ENCODE data around the gene ZGRF1. TPM values are rescaled to one million over a fixed set of nuclear protein-coding genes. Genes with fewer than 3 reads are reported as not detected.
"Not testable (repeated sequence)": the region's sequence is repeated elsewhere in the genome, so short reads cannot be mapped to it uniquely, and the experiment has no call there.

The ZGRF1 gene
- total RNA-seq, 1 donor from 2014 or later = 20.0 TPM

DNA sequence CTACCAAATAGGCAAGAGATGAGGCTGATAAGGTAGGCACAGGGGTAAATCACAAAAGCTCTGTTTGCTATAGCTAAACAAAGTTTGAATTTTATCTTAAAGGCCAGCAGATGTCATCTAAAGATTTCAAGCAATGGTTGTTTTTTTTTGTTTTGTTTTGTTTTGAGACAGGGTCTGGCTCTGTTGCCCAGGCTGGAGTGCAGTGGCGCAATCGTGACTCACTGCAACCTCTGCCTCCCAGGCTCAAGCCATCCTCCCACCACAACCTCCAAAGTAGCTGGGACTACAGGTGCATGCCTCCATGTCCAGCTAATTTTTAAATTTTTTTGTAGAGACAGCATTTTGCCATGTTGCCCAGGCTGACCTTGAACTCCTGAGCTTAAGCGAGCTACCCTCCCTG lies 77.7 kb downstream of the ZGRF1 start:
- H3K36me3 Mint-ChIP-seq (ENCODE audit: insufficient read depth) = no peaks in the 10 kb centered on the region
- no peak overlapping the region for H3K27ac Mint-ChIP-seq
- no peaks in the 10 kb centered on the region for H3K9me3 Mint-ChIP-seq (ENCODE audit: low read depth)
- no peaks in the 10 kb centered on the region for H3K4me1 Mint-ChIP-seq (ENCODE audit: low read depth)
- TF ChIP-seq, protein P1, sequence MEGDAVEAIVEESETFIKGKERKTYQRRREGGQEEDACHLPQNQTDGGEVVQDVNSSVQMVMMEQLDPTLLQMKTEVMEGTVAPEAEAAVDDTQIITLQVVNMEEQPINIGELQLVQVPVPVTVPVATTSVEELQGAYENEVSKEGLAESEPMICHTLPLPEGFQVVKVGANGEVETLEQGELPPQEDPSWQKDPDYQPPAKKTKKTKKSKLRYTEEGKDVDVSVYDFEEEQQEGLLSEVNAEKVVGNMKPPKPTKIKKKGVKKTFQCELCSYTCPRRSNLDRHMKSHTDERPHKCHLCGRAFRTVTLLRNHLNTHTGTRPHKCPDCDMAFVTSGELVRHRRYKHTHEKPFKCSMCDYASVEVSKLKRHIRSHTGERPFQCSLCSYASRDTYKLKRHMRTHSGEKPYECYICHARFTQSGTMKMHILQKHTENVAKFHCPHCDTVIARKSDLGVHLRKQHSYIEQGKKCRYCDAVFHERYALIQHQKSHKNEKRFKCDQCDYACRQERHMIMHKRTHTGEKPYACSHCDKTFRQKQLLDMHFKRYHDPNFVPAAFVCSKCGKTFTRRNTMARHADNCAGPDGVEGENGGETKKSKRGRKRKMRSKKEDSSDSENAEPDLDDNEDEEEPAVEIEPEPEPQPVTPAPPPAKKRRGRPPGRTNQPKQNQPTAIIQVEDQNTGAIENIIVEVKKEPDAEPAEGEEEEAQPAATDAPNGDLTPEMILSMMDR (IDR thresholded peaks at IDR 0.05; ENCODE audit: unreplicated experiment) = no peak
- no peak overlapping the region for H3K4me3 Mint-ChIP-seq (ENCODE audit: low read depth)
- H3K27me3 Mint-ChIP-seq = no peaks in the 10 kb centered on the region
- DNase-seq (ENCODE audit: low spot score, unreplicated experiment) = no peak

DNA sequence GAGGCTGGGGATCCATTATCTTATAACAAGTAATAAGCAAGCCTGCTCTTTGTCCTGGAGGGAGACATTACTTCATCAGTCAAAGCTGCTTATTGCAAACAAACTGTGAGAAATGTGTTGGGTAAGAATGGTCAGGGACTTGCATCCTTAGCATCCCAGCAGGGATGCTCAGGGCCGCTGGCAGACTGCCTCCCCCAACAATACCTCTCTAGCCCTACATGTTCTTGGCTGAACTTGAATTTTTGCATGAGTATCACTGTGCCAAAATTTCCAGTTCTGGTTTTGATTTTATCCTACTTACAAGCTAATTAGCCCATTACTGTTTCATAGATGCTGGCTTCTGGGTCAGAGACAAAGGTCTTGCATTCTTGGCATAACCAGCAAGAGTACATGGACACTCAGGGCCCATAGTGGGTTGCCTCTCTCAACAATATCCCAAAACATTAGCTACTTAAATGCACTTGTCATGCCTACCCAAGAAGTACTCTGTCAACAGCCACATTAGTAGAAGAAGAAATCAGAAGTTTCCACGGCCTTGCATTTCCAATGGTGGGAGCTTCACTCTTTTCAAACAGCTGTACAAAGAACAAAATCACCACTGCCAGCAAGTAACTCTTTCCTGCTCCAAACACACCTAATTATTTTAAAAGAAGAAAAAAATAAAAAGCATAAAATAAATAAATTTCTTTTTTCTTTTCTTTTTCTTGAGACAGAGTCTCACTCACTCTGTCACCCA lies 78.9 kb downstream of the ZGRF1 start:
- no peak overlapping the region for H3K27ac Mint-ChIP-seq
- no peaks in the 10 kb centered on the region for H3K36me3 Mint-ChIP-seq (ENCODE audit: insufficient read depth)
- no peaks in the 10 kb centered on the region for H3K27me3 Mint-ChIP-seq

DNA sequence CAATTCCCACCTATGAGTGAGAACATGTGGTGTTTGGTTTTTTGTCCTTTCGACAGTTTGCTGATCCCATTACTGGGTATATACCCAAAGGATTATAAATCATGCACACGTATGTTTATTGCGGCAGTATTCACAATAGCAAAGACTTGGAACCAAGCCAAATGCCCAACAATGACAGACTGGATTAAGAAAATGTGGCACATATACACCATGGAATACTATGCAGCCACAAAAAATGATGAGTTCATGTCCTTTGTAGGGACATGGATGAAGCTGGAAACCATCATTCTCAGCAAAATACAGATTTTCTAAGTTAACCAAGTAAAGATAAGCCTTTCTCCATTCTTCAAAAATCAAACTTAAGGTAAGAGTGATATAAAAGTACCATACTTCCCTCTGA lies 82.4 kb downstream of the ZGRF1 start:
- not testable (repeated sequence) for H3K4me3 Mint-ChIP-seq (ENCODE audit: low read depth); H3K9me3 Mint-ChIP-seq (ENCODE audit: low read depth); H3K27ac Mint-ChIP-seq; H3K27me3 Mint-ChIP-seq; H3K4me1 Mint-ChIP-seq (ENCODE audit: low read depth); H3K36me3 Mint-ChIP-seq (ENCODE audit: insufficient read depth); DNase-seq (ENCODE audit: low spot score, unreplicated experiment)

More for the DNA sequence above, 78.9 kb downstream of the ZGRF1 start:
- DNase-seq (ENCODE audit: low spot score, unreplicated experiment) = no peak
- H3K9me3 Mint-ChIP-seq (ENCODE audit: low read depth) = no peaks in the 10 kb centered on the region
- H3K4me1 Mint-ChIP-seq (ENCODE audit: low read depth) = no peaks in the 10 kb centered on the region
- TF ChIP-seq, protein P1 (IDR thresholded peaks at IDR 0.05; ENCODE audit: unreplicated experiment) = no peak
- no peak overlapping the region for H3K4me3 Mint-ChIP-seq (ENCODE audit: low read depth)

DNA sequence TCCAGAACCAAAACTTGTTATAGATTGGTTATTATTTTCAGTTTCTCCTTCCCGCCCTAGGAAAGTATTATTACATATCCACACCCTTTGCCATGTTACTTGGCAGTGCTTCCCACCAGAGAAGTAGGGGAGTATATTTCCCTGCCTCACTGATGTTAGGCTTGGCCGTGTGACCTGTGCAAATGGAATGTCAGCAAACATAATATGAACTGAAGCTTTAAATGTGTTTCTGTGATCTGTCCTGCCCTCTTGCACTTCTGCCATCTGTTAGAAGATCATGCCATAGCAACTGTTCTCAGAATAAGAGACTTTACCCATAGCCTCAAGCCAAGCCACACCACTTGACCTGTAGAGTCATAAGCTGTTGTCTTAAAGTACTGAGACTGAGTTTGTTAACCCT lies 84.0 kb downstream of the ZGRF1 start:
- no peaks in the 10 kb centered on the region for H3K9me3 Mint-ChIP-seq (ENCODE audit: low read depth)
- no peak overlapping the region for H3K4me3 Mint-ChIP-seq (ENCODE audit: low read depth)
- no peak for DNase-seq (ENCODE audit: low spot score, unreplicated experiment)
- no peaks in the 10 kb centered on the region for H3K27me3 Mint-ChIP-seq
- H3K36me3 Mint-ChIP-seq (ENCODE audit: insufficient read depth) = no peaks in the 10 kb centered on the region
- no peak overlapping the region for H3K27ac Mint-ChIP-seq
- H3K4me1 Mint-ChIP-seq (ENCODE audit: low read depth) = no peaks in the 10 kb centered on the region
- TF ChIP-seq, protein P1 (IDR thresholded peaks at IDR 0.05; ENCODE audit: unreplicated experiment) = no peak

DNA sequence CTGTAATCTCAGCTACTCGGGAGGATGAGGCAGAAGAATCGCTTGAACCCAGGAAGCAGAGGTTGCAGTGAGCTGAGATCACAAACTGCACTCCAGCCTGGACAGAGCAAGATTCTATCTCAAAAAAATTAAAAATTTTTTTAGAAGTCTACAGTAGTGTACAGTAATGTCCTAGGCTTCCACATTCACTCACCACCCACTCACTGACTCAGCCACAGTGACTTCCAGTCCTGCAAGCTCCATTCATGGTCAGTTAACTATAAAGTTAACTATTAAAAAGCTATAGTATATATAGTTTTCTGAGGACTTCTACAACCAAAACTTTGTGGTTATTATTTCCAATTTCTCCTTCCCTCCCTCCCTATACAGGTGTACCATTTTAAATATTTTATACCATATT lies 86.0 kb downstream of the ZGRF1 start:
- Mint-ChIP-seq H3K4me1 (ENCODE audit: low read depth) (no peaks in the 10 kb centered on the region), H3K36me3 (ENCODE audit: insufficient read depth) (no peaks in the 10 kb centered on the region), H3K9me3 (ENCODE audit: low read depth) (no peaks in the 10 kb centered on the region), H3K4me3 (ENCODE audit: low read depth) (no peak overlapping the region), H3K27me3 (no peaks in the 10 kb centered on the region), H3K27ac (no peak overlapping the region)
- DNase-seq (ENCODE audit: low spot score, unreplicated experiment) = no peak
- TF ChIP-seq, protein P1 (IDR thresholded peaks at IDR 0.05; ENCODE audit: unreplicated experiment) = no peak

DNA sequence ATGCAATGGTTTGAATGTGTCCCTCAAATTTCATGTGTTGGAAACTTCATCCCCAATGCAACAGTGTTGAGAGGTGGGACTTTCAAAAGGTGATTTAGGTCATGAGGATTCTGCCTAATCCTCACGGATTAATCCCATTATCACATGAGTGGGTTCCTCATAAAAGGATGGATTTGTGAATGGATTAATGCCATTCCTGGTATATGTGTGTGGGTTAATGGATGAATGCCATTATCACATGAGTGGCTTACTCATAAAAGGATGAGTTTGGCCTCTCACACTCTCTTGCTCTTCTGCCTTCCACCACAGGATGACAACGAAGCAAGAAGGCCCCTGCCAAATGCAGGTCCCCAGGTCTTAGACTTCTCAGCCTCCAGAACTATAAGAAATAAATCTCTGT lies 90.2 kb downstream of the ZGRF1 start:
- H3K9me3 Mint-ChIP-seq (ENCODE audit: low read depth) = no peaks in the 10 kb centered on the region
- TF ChIP-seq, protein P1 (IDR thresholded peaks at IDR 0.05; ENCODE audit: unreplicated experiment) = no peak

More for the DNA sequence above, 90.2 kb downstream of the ZGRF1 start:
- Mint-ChIP-seq H3K27me3 (no peaks in the 10 kb centered on the region), H3K27ac (no peak overlapping the region), H3K4me3 (ENCODE audit: low read depth) (no peak overlapping the region), H3K4me1 (ENCODE audit: low read depth) (no peaks in the 10 kb centered on the region), H3K36me3 (ENCODE audit: insufficient read depth) (no peaks in the 10 kb centered on the region)
- no peak for DNase-seq (ENCODE audit: low spot score, unreplicated experiment)
